HuH-7 (cell line): ENCODE data around the gene CCDC34.
"Not testable (repeated sequence)": the region's sequence is repeated elsewhere in the genome, so short reads cannot be mapped to it uniquely, and the experiment has no call there.

Experiments used
- DNase-seq: peaks from one replicate; pipeline ENCODE4 v3.0.0; 2011; ENCODE audit warnings: low spot score

The CCDC34 gene

GRCh38 chr11:27322196-27322595, 40.8 kb downstream of the CCDC34 start:
- DNase-seq, result not testable (repeated sequence)

- not testable (repeated sequence) for DNase-seq
Measured at GRCh38 chr11:27321340-27321739, 41.7 kb downstream of the CCDC34 start.

DNA sequence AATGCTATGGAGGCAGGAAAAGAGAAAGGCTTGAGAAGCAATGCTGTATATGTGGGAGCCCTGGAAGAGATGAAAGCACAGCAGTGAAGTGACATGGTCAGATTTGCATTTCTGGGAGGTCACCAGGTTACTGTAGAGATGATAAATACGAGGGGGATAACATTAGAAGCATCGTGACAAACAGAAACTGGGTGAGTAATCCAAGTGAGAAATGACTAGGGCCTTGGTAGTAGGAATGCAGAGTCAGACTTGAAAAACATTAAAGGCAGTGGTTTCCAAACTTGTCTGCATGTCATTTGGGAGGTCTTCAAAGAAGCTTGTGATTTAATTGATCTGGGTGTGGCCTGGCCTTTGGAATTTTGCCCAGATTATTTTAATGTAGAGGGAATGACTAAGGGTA, 43.9 kb downstream of the CCDC34 start:
- no peak for DNase-seq

- no peak for DNase-seq
Measured at GRCh38 chr11:27317751-27318150, 45.3 kb downstream of the CCDC34 start.

DNA sequence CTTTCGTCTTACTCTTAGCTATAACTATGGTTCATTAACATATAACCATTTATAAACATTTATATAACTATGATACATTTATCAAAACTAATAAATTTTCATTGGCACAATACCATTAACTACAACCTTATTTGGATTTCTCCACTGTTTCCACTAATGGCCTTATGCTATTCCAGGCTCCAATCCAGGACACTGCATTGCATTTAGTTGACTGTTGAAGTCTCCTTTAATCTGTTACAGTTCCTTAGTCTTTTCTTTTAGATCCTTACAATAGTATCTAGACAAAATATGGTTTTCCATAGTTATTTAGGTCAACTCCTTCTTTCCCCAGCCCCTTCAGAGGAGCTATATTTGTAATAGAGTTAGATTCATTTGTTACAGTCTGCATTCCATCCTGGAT, 47.2 kb downstream of the CCDC34 start:
- DNase-seq, result no peak

- DNase-seq, result no peak
Measured at GRCh38 chr11:27313157-27313821, 49.7 kb downstream of the CCDC34 start.

DNA sequence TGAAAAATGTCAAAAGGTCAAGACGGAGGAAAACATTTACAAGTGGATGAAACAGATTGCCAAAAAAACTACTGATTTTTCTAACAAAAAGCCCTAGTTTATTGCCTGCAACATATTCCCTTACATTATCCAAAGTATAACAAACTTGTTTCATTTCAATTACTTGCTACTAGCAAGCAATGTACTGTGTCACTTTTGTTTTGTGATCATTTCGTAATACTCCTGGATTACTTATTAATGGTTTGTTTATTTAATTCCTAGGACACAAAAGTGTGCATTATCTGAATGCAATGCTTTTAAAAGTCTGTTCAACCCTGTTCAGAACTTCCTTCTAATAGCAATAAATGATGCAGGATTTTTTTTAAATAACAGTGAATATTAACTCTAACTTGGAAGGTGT, 50.9 kb downstream of the CCDC34 start:
- DNase-seq, result peak; percentile 46

- no peak for DNase-seq
Measured at GRCh38 chr11:27310707-27311106, 52.3 kb downstream of the CCDC34 start.

- DNase-seq, result no peak
Measured at GRCh38 chr11:27310182-27310581, 52.8 kb downstream of the CCDC34 start.

GRCh38 chr11:27309046-27309445, 54.0 kb downstream of the CCDC34 start:
- no peak for DNase-seq

DNA sequence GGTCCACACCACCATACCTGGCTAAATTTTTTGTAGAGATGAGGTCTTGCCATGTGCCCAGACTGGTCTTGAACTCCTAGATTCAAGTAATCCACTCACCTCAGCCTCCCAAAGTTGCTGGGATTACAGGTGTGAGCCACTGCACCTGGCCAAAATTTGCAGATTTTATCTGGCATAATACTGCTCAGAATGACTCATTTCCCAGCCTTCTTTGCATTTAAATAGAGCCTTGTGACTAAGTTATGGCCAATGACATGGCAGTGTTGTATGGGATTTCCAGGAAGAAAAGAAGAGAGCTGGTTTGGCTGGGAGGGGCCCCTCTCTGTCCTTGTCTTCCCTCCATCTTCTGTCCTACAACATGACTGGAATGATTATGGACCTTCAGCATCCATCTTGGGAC, 55.8 kb downstream of the CCDC34 start:
- no peak for DNase-seq

DNA sequence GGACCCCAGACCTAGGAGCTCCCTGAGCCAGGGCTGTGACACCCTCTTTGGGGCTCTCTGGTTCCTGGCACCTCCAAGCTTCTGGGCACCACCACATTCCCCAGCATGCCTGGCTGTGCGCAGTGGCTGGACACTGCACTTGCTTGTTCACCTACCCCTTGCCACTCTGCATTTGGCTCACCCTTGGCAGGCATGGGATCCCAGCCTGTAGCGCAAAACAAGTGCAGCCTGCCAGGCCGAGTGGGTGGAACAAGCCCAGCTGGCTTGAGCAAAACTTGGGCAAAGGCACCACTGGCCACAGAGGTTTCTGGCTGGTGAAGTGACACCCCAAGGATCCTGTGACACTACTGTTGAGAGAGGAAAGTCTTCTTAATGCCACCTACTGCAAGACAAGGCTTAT, 57.3 kb downstream of the CCDC34 start:
- no peak for DNase-seq

DNA sequence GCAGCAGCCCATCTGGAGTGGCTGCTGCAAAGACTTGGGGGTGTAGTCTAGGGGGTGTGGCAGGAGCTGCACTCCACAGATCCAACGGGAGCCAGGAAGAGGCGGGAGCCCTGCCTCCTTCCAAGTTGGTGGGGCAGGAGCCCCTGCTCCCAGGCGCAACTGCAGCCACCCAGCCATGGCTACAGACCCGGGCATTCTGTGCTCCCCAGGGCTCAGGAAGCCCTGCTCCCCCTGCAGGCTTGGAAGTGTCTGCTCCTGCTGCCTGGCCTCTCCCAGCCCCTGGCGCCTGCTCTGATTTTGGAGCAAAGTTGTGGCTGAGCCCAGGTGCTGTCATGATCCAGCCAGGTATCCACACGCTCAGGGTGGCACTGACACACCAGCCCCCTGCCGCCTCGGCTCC, 58.5 kb downstream of the CCDC34 start:
- no peak for DNase-seq

DNA sequence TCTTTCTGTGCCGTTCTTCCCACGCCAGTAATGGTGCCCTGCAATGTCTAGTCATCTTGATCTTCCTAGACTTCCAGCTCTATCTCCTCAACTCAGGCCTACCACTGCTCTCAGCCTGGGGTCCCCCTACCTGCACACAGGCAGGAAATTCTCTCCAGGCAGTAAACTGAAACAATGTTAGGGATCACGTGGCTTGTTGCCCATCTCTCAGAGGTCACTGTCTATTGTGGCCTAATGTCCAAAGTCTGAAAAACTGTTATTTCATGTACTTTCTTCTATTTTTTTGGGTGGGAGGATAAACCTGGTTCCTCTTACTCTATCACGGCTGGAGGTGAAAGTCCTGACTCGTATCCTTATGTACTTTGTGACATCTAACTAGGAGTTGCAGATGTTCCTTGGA, 59.1 kb downstream of the CCDC34 start:
- DNase-seq, result no peak

- no peak for DNase-seq
Measured at GRCh38 chr11:27300974-27301373, 62.0 kb downstream of the CCDC34 start.

DNA sequence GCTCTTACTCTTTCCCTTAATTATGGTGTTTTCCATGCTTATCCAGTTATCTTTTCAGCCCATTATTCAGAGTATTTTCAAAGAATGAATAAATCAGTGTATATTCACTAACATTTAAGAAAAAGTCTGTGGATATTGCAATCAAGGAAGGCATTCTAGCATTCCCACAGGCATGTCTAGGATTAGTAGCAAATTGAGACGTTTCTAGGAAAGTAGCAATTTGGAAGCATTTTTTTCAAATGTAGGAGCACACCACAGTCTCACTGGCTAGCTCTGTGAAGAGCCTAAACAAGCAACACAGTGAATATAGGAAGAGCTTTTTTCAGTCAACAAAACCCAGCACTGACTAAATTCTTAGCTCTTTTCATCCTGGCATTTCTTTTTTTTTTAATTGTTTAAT, 65.4 kb downstream of the CCDC34 start:
- no peak for DNase-seq

- peak; percentile 53 for DNase-seq
Measured at GRCh38 chr11:27296497-27296896, 66.5 kb downstream of the CCDC34 start.

DNA sequence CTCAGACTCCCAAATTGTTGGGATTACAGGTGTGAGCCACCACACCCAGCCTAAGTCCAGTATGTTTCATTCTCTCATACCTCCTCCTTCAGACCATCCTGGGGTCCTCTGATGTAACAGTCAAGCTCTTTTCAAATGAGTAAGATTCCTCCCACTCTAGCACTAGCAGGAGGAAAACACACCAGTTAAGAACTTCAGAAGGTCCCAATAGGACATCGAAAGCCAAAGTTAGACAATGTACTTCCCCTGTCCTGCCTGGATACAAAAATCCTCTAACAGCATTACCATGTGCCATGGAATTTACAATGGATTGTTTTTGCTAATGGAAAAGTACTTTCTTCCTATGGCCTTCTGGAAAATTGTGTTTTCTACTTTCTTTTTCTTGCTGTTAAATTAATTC, 67.1 kb downstream of the CCDC34 start:
- DNase-seq, result no peak

GRCh38 chr11:27294654-27295053, 68.4 kb downstream of the CCDC34 start:
- DNase-seq, result no peak

DNA sequence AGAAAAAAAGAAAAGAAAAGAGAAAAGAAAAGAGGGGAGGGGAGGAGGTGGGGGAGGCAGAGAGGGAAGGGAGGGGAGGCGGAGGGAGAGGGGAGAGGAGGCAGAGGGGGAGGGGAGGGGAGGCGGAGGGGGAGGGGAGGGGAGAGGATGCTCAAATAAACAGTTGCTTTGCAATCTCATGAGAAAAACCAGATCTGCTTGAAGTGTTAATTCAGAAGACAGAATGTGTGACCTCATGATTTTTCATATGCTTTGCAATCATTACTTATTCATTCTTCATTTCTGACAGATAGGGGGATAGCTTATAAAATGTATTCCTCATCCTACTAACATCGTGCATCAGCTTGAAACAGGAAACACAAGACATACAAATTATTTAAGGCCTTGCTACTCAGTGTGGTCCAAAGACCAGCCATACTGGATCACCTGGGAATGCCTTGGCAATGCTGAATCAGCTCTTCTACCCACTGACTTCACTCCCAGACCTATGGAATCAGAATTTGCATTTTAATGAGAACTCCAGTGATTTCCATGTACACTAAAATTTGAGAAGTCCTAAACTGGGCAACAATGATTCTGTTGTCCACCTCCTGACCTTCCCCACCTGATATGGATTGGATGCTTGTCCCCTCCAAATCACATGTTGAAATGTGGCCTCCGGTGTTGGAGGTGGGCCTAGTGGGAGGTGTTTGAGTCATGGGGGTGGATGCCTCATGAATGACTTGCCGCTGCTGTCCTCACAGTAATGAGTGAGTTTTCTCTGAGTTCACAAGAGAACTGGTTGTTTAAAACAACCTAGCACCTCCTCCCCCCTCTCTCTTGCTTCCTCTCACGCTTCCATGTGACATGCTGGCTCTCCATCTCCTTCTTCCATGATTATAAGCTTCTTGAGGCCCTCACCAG, 69.2 kb downstream of the CCDC34 start:
- DNase-seq, result no peak

- no peak for DNase-seq
Measured at GRCh38 chr11:27292637-27293010, 70.4 kb downstream of the CCDC34 start.

DNA sequence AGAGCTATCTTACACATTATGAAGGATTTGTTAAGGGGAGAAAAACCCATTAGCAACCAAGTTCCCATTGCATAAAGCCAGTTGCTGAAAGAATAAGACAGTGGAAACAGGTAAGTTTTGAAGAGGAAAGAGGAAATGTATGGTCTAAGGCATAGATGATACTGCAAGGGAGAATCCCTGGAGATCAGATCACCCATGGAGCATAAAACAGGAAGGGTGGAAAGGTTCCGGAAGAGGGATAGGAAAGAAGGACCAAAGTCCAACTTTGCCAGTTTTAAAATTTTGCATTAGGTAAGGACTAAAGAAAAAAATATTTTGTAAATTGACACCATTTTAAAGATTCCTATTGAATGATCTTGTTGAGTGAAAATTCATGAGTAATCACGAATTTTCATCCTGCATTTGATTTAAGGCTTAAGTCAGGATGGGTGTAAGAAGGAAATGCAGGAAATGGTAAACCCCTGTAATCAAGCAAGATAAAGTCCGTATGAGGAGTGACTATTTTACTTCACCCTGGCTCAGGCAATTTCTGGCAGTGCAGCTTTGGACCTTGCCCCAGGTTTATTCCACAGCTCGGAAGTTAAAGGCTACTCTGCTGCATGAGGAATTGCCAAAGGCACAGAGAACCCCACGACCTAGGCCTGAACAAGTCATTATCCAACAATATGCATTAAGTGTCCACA, 70.9 kb downstream of the CCDC34 start:
- peak; percentile 35 for DNase-seq

DNA sequence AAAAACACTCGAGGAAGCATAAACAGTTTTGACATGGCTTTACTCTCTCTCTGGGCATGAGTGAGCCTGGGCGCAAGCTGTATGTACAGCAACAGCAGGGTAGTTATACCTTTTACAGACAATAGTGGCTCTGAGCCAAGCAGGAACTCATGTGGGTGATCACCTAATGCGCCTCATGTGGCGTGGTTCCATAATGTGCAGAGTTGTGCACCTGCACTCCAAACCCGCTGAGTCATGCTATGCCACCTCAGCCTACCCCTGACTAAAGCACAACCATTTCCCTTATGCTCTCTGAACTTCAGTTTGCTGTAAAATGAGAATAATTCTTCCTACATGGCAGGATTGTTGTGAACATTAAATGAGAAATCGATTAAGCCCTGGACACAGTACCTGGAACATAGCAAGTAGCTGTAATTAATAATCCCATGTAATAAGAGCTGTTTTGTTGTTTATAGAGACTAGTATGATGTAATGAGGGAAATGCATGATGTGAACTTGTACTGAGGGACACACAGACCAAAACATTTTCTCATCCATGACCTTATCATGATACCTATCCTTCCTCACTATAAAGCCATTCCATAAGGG, 71.6 kb downstream of the CCDC34 start:
- no peak for DNase-seq
